Measurements from ENCODE around the gene ID2. TPM values are rescaled to one million over a fixed set of nuclear protein-coding genes. Genes with fewer than 3 reads are reported as not detected.

The ID2 gene
- total RNA-seq, 4 donors from 2014 or later: 143 to 391 (median 188) TPM

GRCh38 chr2:8656811-8657210 is 25.0 kb upstream of the ID2 start:
- Histone ChIP-seq H3K27ac (no peak overlapping the region), H3K9me3 (no peaks in the 10 kb centered on the region), H3K36me3 (no peaks in the 10 kb centered on the region), H3K4me3 (no peak overlapping the region), H3K4me1 (no peaks in the 10 kb centered on the region), H3K27me3 (no peaks in the 10 kb centered on the region)
- DNase-seq: no peak
- TF ChIP-seq POLR2A (IDR thresholded peaks at IDR 0.05) (no peak), CTCF (IDR thresholded peaks at IDR 0.05) (no peak)

DNA sequence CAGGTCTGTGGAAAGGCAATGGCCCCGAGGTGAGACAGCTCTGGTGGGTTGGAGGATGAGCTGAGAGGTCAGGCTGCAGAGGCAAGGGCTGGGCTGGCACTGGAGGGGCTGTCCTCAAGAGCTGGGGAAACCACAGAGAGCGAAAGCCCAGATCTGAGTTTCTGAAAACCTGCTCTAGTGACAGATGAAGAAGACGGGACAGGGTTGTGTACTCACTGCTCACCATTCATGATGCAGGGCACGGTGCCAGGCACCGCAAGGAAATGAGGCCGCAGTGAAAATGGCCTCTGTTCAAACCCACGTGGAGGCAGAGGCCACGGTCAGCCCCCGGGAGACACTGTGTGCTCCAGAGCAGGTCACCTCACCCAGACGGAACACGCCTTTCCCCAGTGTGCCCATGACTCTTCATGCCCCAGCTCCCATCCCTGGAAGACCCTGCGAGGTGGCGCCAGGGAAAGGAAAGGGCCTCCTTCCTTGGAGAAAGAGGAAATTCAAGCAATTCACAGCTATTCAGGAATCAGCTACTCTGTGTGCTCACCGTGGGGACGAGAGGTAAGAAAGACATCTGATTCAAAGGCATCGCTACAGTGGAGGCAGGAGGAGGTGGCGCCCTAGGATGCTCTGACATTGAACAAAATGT is 24.3 kb upstream of the ID2 start:
- Histone ChIP-seq H3K27me3 (no peaks in the 10 kb centered on the region), H3K36me3 (no peaks in the 10 kb centered on the region), H3K4me1 (no peaks in the 10 kb centered on the region), H3K9me3 (no peaks in the 10 kb centered on the region), H3K4me3 (no peak overlapping the region), H3K27ac (no peak overlapping the region)
- no peak for DNase-seq
- no peak for TF ChIP-seq CTCF (IDR thresholded peaks at IDR 0.05)
- no peak for TF ChIP-seq POLR2A (IDR thresholded peaks at IDR 0.05)

DNA sequence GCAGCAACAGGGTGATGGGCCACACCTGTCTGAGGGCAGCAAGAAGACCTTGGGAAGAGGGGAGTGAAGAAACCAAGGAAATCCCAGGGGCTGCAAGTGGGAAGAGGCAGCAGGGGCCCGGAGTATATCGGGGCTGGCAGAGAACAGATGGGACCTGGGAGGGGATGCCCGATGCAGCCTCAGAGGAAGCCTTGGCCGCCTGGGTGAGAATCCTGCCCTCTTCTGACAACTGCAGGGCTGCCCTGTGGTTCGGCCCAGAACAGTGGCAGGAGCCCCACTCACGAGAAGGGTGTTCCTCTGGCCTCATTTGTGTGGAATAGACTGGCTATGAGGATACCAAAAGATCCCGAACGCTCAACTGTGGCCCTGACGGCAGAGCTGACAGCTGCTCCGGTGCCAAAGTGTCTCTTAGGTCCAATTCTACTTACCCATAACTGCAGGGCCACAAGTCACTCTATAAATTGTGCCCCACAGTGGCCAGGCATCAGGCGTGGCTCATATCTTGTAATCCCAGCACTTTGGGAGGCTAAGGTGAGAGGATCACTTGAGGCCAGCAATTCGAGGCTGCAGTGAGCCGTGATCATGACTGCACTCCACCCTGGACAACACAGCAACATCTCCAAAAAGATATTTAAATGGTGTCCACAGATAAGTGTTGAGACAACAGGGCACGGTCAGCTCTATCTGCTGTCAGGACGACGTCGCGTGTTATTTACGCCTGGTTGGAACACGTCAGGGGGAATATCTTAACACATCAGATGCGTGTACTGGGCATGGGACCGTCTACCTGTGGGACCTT is 23.6 kb upstream of the ID2 start:
- H3K4me1 ChIP-seq: no peaks in the 10 kb centered on the region
- TF ChIP-seq CTCF (IDR thresholded peaks at IDR 0.05): no peak
- TF ChIP-seq POLR2A (IDR thresholded peaks at IDR 0.05): no peak
- no peak overlapping the region for H3K27ac ChIP-seq
- no peaks in the 10 kb centered on the region for H3K36me3 ChIP-seq
- no peaks in the 10 kb centered on the region for H3K27me3 ChIP-seq
- H3K9me3 ChIP-seq: no peaks in the 10 kb centered on the region
- DNase-seq: no peak
- no peak overlapping the region for H3K4me3 ChIP-seq

- H3K27me3 ChIP-seq: no peaks in the 10 kb centered on the region
- no peak for TF ChIP-seq POLR2A (IDR thresholded peaks at IDR 0.05)
- no peaks in the 10 kb centered on the region for H3K9me3 ChIP-seq
- DNase-seq: no peak
- H3K4me1 ChIP-seq: no peaks in the 10 kb centered on the region
- no peak overlapping the region for H3K27ac ChIP-seq
- no peaks in the 10 kb centered on the region for H3K36me3 ChIP-seq
- no peak overlapping the region for H3K4me3 ChIP-seq
Measured at GRCh38 chr2:8659092-8659734, 22.6 kb upstream of the ID2 start.

- H3K4me3 ChIP-seq: no peak overlapping the region
- H3K9me3 ChIP-seq: no peaks in the 10 kb centered on the region
- no peaks in the 10 kb centered on the region for H3K27me3 ChIP-seq
- no peak overlapping the region for H3K27ac ChIP-seq
- DNase-seq: no peak
- H3K4me1 ChIP-seq: no peaks in the 10 kb centered on the region
- no peaks in the 10 kb centered on the region for H3K36me3 ChIP-seq
- TF ChIP-seq POLR2A (IDR thresholded peaks at IDR 0.05): no peak
- no peak for TF ChIP-seq CTCF (IDR thresholded peaks at IDR 0.05)
Measured at GRCh38 chr2:8659735-8660492, 21.9 kb upstream of the ID2 start.
